Hematopoietic multipotent progenitor cell (in vitro differentiated cells): ENCODE results near the gene FDXACB1. TPM values are rescaled to one million over a fixed set of nuclear protein-coding genes. Genes with fewer than 3 reads are reported as not detected.

Experiments used
- DNase-seq, 3 donors: peaks; one replicate each; pipeline ENCODE4 v3.0.0-alpha.2; 2011 to 2015; ENCODE audit warnings: low read depth in 2 of 3, low spot score in 2 of 3
- small RNA-seq: library from RNA; depleted of rRNA; stranded (forward); fragments of <200 nt; gene quantifications from one replicate; pipeline ENCODE3, GENCODE V24; 2012
- total RNA-seq: library from RNA; depleted of rRNA; stranded (reverse); fragments of >200 nt; gene quantifications from one replicate; pipeline ENCODE4 v1.2.3, GENCODE V29; 2012

FDXACB1 gene
- total RNA-seq, 1 donor, result 3.2 TPM

GRCh38 chr11:111846636-111847035, 32.3 kb downstream of the FDXACB1 start:
- no peak for DNase-seq

- DNase-seq, result no peak
These were observed 32.9 kb downstream of the FDXACB1 start for GRCh38 chr11:111846063-111846462.

- DNase-seq, result no peak
These were observed 33.5 kb downstream of the FDXACB1 start for GRCh38 chr11:111845276-111846028.

GRCh38 chr11:111843661-111844060, 35.3 kb downstream of the FDXACB1 start:
- no peak for DNase-seq

- DNase-seq, result peak; percentile 68 to 86 (median 76)
These were observed 37.5 kb downstream of the FDXACB1 start for GRCh38 chr11:111841370-111842053.

- DNase-seq, result no peak
These were observed 38.8 kb downstream of the FDXACB1 start for GRCh38 chr11:111840143-111840542.

GRCh38 chr11:111838054-111838453, 40.9 kb downstream of the FDXACB1 start:
- DNase-seq, result no peak

GRCh38 chr11:111837366-111837891, 41.5 kb downstream of the FDXACB1 start:
- no peak for DNase-seq

- no peak for DNase-seq
These were observed 42.2 kb downstream of the FDXACB1 start for GRCh38 chr11:111836721-111837120.

GRCh38 chr11:111836162-111836561, 42.8 kb downstream of the FDXACB1 start:
- no peak for DNase-seq

GRCh38 chr11:111835665-111836064, 43.3 kb downstream of the FDXACB1 start:
- DNase-seq, result no peak

- no peak for DNase-seq
These were observed 44.4 kb downstream of the FDXACB1 start for GRCh38 chr11:111834432-111835163.

GRCh38 chr11:111833524-111833923, 45.4 kb downstream of the FDXACB1 start:
- no peak for DNase-seq

- no peak for DNase-seq
These were observed 49.6 kb downstream of the FDXACB1 start for GRCh38 chr11:111829185-111829968.

GRCh38 chr11:111826322-111826950, 52.5 kb downstream of the FDXACB1 start:
- DNase-seq, result no peak

Small RNAs within 50 kb of the gene (small RNA-seq; reads per million reads assigned to genes)
- gene C11orf52 (not detected), gene GNG5P3 (not detected), gene RNA5SP351 (not detected), gene RPL37AP8 (not detected)

Other genes starting within 250 kb of the FDXACB1 start
- gene PPP2R1B, start 112.8 kb downstream of the FDXACB1 start, total RNA-seq, result 13.5 TPM
- 27.7 TPM for gene ALG9, start 7.6 kb downstream of the FDXACB1 start, total RNA-seq
- 33.4 TPM for gene CFAP68, start 376 bp upstream of the FDXACB1 start, total RNA-seq
- not detected for gene CRYAB, start 32.6 kb upstream of the FDXACB1 start, total RNA-seq
- not detected for gene HSPB2, start 33.6 kb upstream of the FDXACB1 start, total RNA-seq
- not detected for gene C11orf52, start 39.7 kb upstream of the FDXACB1 start, total RNA-seq
- gene DIXDC1, start 58.2 kb upstream of the FDXACB1 start, total RNA-seq, result 2.7 TPM
- gene DLAT, start 146.2 kb upstream of the FDXACB1 start, total RNA-seq, result 16.7 TPM
- 0.54 TPM for gene PIH1D2, start 194.9 kb upstream of the FDXACB1 start, total RNA-seq
- gene NKAPD1, start 195.1 kb upstream of the FDXACB1 start, total RNA-seq, result 12.1 TPM
- 39.6 TPM for gene TIMM8B, start 207.6 kb upstream of the FDXACB1 start, total RNA-seq
- 156 TPM for gene SDHD, start 207.7 kb upstream of the FDXACB1 start, total RNA-seq